NCI-H2196 treated with DMSO at 0.1 percent for 48 hours (cell line): ENCODE results near the gene CHPT1.
"Not testable (repeated sequence)": the region's sequence is repeated elsewhere in the genome, so short reads cannot be mapped to it uniquely, and the experiment has no call there.

Experiments used
- DNase-seq: peaks from one replicate; lab custom pipeline; 2025; ENCODE audit not compliant: unreplicated experiment; lab: John Stamatoyannopoulos, UW

Gene CHPT1

DNA sequence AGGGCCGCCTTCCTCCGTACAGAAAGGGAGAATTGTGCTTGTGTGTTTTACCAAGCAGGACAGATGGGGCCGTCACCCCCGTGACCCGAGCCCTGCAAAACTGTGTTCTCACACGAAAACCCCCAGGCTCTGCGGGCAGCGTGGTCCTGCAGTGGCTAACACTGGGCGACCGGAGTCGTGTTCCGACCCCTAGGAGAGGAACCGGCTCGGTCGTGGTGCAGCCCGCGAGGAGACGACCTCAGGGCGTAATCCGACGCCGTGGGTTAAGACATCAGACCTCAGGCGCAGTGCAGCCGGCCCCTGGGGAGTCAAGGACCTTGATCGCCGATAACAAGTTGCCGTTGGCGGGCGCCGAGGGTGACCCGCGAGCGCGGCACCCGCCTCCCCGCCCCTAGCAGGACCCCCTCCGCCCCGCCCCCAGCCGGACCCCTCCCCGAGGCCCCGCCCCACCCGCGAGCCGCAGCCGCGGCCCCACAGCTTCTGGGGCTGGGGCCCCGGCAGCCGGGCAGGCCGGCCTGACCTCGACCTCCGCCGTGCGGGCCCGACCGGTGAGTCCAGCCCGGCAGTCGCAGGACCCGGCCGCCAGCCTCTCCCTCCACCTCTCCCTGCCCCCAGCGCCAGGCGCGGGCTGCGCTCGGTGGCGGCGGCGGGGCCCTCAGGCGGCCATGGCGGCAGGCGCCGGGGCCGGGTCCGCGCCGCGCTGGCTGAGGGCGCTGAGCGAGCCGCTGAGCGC lies at the start of gene CHPT1:
TSS of gene CHPT1 (plus strand) at position 444 of the 733 bp plus-strand sequence. CDS start at position 666, 222 bp downstream.
- DNase-seq: peak; percentile 42

GRCh38 chr12:101647711-101648110 lies 49.7 kb upstream of the CHPT1 start:
- DNase-seq: no peak

GRCh38 chr12:101648195-101648594 lies 49.2 kb upstream of the CHPT1 start:
- DNase-seq: no peak

GRCh38 chr12:101650346-101651117 lies 46.9 kb upstream of the CHPT1 start:
- no peak for DNase-seq

- no peak for DNase-seq
Measured at GRCh38 chr12:101653030-101653429, 44.4 kb upstream of the CHPT1 start.

GRCh38 chr12:101653503-101653902 lies 43.9 kb upstream of the CHPT1 start:
- no peak for DNase-seq

DNA sequence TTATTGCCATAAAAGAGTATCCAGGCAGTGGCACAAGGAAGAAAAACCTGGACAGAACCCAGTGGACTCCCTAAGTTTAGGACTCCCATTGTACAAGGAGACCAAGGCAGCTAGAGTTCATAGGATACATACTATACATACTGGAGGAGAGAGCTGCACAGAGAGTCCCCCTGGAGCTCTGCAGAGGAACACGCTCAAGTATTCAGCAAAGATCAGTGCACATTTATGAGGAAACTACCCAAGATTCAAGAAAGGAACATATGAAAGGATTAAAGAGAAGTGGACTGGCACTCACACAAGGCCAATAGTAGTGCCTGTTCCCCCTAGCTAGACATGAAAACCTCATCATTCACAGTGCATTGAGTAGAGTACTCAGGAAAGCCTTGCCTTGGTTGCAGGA lies 43.0 kb upstream of the CHPT1 start:
- DNase-seq: no peak

- DNase-seq: no peak
Measured at GRCh38 chr12:101655393-101655792, 42.0 kb upstream of the CHPT1 start.

GRCh38 chr12:101660662-101661061 lies 36.8 kb upstream of the CHPT1 start:
- DNase-seq: not testable (repeated sequence)

DNA sequence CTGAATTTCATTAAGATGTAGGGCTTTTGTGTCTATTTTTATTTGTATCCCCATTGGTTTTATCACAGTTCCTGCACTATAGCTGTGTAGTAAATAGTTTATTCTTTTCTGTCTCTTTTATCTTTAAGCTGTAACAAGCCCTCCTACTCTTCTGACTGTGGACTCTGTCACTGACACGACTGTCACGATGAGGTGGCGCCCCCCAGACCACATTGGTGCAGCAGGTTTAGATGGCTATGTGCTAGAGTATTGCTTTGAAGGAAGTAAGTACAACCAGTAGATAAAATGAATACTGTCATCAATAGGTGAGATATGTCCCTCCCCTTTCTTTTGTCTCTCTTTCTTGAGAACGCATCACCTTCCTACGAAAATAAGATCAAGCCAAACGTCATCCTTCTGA lies 34.1 kb upstream of the CHPT1 start:
- no peak for DNase-seq

DNA sequence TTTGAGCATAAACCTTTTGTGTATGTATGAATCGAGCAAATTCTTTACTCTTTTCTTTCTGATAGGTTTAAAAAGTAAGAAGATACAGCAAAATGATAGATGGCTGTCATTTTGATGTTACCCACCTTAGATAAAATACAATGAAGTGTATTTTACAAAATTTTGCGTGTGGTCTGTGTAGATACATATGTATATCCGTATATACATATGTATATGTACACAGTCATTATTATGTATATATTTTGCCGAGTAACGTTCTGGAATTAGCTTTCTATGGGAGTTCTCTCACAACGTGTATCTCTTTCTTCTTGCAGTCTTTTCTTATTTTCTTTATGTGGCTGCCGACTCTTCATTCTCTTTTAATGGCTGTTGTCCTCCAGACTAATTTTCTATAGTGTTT lies 32.4 kb upstream of the CHPT1 start:
- DNase-seq: no peak

DNA sequence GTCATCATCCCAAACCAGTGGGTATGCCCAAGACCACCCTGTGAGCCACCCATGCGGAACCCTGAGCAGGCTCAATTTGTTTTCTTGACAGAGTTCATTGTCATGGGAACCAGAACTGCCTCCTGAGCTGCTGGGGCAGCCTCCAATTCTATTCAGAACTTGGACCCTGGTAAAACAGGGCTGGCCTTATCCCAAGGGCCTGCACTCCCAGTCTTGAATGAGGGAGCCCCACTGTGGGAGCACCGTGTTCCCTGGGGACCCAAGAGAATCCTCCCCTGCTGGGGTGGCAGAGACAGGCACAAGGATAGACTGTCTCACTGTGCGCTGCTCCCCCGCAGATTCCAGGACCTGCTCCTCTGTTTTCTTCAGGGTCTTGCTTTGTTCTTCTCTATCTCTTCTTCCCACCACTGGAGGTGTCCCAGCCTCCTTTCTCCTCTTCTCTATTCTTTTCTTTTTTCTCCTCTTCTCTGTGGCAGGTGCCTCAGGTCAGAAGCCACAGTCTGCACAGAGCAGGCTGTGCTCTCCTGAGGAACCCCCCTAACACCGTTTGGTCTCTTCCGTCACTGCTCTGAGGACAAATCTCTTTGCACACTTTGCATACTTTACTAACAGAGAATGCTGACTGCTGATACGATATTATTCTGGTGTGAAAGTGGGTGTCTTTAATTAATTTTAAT lies 31.2 kb upstream of the CHPT1 start:
- DNase-seq: no peak

GRCh38 chr12:101667591-101667990 lies 29.8 kb upstream of the CHPT1 start:
- DNase-seq: no peak

- no peak for DNase-seq
Measured at GRCh38 chr12:101670007-101670671, 27.3 kb upstream of the CHPT1 start.

DNA sequence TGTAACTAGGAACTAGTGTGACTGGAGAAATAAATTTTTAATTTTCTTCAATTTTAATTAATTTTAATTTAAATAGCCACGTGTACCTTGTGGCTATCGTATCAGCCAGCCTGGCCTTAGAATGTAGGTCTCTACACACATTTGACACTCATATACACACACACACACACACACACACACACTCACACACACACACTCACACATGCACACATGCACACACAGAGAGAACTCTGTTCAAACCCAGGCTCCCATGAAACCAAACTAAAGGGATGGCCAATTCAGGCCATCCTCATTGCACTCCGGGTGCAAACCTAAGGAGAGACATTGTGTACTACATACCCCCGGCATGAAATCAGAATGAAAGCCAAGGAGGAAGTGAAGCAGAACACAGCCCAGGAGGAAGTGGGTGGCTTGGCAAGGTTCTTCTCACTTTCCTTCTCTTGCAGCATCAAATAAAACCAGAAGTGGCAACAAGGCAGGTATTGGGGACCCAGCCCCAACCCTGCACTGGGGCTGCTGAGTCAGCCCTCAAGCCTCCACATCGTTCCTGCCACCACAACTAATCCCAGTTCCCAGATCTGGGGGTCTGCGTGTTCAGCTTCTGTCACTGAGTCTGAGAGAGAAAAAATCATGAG lies 26.2 kb upstream of the CHPT1 start:
- no peak for DNase-seq

GRCh38 chr12:101671833-101672232 lies 25.6 kb upstream of the CHPT1 start:
- no peak for DNase-seq

DNA sequence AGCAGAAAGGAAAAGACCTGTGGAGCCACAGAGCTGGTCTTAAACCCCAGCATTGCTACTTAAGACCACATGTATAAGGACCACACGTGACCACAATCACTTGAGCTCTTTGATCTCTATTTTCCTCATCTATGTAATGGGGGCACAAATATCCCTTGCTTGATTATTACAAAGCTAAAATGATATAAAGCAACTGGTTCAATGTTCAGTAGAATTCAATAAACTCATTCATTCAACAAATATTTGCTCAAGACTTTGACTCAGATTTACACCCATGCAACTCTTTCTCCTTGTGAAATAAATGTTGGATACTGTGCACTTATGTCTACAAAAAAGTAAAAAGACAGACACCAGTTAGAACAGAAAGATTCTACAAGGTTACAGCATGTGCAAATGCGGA lies 21.9 kb upstream of the CHPT1 start:
- DNase-seq: no peak

DNA sequence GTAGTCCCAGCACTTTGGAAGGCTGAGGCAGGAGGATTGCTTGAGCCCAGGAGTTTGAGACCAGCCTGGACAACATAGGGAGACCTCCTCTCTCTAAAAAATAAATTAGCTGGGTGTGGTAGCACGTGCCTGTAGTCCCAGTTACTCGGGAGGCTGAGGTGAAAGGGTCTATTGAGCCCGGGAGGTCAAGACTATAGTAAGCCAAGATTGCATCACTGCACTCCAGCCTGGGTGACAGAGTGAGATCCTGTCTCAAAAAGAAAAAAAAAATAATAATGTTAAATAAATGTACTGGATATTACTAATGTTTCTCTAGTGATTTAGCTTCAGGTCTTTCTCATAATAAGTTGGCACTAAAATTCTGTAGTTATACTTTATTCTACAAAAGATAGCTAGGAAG lies 20.9 kb upstream of the CHPT1 start:
- DNase-seq: not testable (repeated sequence)

GRCh38 chr12:101678081-101678480 lies 19.4 kb upstream of the CHPT1 start:
- DNase-seq: no peak

GRCh38 chr12:101680240-101680639 lies 17.2 kb upstream of the CHPT1 start:
- DNase-seq: no peak

DNA sequence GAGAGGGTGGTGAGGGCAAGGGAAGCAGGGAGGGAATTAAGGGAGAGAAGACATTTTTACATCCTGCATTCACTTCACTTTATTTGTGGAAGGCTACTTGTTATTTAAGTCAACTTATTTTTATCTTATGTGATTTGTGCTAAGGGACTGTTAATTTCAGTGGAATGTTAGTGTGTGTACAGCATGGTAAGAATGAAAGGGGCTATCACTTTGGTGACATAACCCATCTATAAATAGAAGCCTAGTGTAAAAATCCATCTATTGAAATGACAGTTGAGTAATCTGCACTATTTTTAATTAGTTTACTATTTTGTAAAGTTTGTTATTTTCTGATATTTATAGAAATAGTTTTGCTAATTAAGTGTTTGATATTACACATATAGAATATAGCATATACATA lies 16.8 kb upstream of the CHPT1 start:
- DNase-seq: no peak
